HuH-7 (cell line): Measurements from ENCODE around the gene PKN1.
"Not testable (repeated sequence)": the region's sequence is repeated elsewhere in the genome, so short reads cannot be mapped to it uniquely, and the experiment has no call there.

Experiments used
- DNase-seq: peaks from one replicate; pipeline ENCODE4 v3.0.0; 2011; ENCODE audit warnings: low spot score

Gene PKN1

GRCh38 chr19:14430712-14431111 lies 2.4 kb upstream of the PKN1 start:
- DNase-seq, result no peak

DNA sequence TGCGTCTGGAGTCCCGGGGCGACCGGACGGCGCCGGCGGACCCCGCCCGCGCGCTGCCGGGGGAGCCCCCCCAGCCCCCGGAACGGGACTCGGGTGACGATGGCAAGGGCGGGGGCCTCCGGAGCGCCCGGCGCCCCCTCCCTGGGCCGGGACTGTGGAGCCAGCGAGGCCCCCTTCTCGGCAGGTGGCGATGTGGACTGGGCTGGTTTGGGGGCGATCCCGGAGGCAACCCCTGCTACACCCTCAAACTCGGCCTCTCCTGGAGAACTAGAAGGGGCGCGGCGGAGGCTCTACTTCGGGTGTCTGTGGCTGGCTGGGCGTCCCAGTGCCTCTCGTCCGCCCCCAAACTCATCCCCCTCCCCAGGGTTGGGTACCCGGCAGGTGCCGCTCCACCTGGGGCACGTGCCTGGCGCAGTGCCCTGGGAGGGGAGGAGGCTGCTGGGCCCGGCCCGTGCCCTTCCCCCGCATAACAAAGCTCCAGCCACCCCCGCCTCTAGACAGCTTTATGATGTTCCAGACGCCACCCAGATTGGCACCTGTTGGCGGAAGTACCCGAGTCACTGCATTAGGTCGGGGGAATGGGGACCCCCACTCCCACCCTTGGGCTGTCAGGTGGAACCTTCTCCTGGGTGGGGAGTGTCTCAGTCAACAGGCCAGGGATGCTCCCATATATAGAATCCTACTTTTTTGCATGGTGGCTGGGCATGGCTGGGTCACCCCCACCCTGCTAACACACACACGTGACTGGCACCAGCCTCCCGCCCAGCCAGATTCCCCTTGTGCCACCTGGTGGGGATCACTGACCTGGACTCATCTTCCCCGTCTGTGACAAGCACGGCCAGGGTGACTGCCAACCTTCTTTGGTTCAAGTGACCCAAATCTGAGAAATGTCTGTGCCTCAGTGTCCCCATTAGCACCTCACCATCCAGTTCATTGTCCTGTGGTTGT lies 722 bp downstream of the PKN1 start:
- DNase-seq, result no peak

GRCh38 chr19:14434543-14435319 lies 1.6 kb downstream of the PKN1 start:
- no peak for DNase-seq

- no peak for DNase-seq
These were observed 2.4 kb downstream of the PKN1 start for GRCh38 chr19:14435320-14436050.

- no peak for DNase-seq
These were observed 4.6 kb downstream of the PKN1 start for GRCh38 chr19:14437578-14438140.

DNA sequence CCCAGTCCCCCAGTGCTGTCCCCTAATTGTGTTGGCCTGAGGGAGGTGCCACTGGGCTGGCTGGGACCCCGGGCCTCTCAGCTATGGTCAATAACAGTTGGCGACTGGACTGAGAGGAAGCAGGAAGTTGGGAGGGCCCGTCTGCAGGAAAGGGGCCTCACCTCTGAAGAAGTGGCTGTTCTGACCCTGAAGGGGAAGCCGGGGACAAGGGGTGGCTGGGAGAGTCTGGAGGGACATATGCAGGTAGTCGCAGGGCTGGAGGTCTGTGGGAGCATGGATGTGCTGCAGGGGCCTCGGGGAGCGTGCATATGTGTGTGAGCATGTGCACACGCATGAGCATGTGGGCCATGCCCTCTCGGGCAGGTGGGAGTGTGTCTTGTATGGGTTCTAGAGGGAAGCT lies 5.9 kb downstream of the PKN1 start:
- no peak for DNase-seq

DNA sequence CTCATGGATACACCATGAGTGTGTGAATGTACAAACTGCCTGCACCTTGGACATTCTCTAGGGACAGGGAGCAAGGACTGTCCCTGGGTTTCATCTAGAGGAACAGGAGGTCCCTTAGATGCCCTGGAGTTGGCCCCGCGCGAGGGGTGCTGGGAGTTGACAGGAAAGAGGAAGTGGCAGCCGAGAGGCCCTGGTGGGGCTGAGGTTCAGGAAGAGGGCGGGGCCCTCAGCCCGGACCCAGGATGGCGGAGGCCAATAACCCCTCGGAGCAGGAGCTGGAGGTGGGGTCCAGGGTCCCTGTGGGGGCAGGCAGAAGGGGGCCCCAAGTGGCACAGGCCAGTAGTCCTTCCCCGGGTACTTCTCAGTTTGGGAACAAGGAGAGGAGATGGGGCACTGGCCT lies 6.9 kb downstream of the PKN1 start:
- no peak for DNase-seq

DNA sequence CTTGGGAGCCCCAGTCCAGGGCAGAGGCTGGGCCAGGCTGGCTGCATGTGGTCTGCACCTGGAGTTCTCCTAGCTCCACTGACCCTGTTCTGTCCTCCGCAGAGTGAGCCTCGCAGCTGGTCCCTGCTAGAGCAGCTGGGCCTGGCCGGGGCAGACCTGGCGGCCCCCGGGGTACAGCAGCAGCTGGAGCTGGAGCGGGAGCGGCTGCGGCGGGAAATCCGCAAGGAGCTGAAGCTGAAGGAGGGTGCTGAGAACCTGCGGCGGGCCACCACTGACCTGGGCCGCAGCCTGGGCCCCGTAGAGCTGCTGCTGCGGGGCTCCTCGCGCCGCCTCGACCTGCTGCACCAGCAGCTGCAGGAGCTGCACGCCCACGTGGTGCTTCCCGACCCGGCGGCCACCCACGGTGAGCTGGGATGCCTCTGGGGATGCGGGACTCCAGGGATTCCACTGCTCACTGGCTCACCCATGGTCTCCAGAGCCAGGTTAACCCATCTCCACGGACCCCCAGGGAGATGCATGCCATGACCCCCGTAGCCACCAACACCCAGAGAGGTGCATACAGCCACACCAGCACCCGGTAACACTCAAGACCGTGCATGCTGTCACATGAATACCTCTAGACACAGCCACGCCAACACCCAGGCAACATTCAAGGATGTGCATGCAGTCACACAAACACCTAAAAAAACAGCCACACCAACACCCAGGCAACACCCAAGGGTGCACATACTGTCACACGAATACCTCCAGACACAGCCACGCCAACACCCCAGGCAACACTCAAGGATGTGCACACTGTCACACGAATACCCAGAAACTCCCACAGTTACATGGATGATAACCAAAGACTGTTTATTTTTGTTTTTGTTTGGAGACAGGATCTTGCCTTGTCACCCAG lies 8.2 kb downstream of the PKN1 start:
- DNase-seq, result no peak

GRCh38 chr19:14442891-14443631 lies 10.0 kb downstream of the PKN1 start:
- DNase-seq, result no peak

DNA sequence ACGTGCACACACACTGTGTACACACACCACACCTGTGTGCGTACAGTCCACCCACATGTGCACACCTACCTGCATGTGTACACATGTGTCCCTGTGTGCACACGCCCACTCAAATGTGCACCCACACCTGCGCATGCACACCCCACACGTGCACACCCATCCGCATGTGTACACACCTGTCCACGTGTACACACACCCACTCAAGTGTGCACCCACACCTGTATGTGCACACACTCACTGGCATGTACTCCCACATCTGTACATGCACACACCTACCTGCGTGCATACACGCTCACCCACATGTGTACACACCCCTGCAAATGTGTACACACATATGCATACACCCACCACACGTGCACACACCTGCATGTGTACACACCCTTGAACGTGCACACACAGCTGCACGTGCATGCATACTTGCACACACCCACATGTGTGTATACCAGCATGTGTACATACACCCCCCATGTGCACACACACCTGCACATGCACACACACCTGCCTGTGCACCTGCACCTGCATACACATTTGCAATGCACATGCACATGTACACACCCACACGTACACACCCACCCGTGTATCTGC lies 10.6 kb downstream of the PKN1 start:
- no peak for DNase-seq

- DNase-seq, result no peak
These were observed 13.4 kb downstream of the PKN1 start for GRCh38 chr19:14446336-14447036.

DNA sequence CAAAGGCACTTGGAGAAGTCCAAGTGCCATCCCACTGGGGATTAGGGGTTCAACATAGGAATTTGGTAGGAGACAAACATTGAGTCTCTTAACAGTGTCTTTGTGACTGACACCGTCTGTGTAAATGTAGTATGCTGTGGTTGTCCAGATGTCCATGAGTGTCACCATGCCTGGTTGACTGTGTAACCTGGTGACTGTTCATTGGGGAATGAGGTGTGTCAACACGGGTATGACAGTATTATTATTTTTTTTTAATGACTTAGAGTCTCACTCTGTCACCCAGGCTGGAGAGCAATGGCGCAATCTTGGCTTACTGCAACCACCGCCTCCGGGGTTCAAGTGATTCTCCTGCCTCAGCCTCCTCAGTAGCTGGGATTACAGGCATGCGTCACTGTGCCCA lies 16.2 kb downstream of the PKN1 start:
- DNase-seq, result no peak

DNA sequence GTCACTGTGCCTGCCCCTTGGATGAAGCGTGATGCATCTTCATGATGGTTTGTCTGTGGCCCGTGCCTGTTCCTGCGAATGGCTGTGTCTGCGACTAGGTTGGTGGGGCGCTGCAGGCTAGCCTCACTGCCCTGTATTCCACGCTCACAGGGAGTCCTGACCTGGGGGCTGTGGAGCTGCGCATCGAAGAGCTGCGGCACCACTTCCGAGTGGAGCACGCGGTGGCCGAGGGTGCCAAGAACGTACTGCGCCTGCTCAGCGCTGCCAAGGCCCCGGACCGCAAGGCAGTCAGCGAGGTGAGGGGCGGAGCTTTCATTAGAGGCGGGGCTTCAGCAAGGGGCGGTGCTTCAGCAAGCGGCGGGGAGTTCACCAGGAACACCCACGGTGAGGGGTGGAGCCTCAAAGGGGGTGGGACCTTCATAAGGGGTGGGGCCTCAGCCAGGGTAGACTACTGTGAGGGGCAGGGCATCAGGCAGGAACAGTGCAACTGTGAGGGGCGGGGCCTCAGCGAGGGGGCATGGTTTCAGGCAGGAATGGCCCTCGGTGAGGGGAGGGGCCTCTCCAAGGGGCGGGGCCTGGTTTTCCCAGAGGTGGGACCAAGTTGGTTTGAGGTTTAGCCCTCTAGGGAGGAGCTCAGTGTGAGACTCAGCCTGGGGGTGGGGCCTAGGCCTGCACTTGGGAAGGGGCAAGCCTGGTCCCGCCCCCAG lies 17.2 kb downstream of the PKN1 start:
- DNase-seq, result no peak

GRCh38 chr19:14450876-14451275 lies 17.8 kb downstream of the PKN1 start:
- no peak for DNase-seq

GRCh38 chr19:14452303-14452702 lies 19.2 kb downstream of the PKN1 start:
- not testable (repeated sequence) for DNase-seq

DNA sequence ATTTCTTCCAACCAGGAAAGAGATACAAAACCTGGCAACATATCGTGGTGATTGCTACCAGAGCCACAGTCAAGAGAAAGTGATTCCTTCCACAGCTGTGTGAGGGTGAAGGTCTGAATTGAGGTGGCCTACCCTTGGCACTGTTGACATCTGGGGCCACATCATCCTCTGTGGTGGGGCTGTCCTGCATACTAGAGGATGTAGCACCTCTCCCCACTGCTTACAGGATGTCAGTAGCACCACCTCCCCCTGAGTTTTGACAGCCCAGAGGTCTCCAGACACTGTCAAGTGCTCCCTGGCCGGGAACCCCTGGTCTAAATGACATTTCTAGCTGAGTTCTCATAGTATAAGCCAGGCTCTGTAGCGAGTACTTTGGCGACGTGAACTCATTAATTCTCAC lies 26.6 kb downstream of the PKN1 start:
- no peak for DNase-seq

GRCh38 chr19:14460935-14461334 lies 27.8 kb downstream of the PKN1 start:
- no peak for DNase-seq

- DNase-seq, result not testable (repeated sequence)
These were observed 29.3 kb downstream of the PKN1 start for GRCh38 chr19:14462401-14462800.

DNA sequence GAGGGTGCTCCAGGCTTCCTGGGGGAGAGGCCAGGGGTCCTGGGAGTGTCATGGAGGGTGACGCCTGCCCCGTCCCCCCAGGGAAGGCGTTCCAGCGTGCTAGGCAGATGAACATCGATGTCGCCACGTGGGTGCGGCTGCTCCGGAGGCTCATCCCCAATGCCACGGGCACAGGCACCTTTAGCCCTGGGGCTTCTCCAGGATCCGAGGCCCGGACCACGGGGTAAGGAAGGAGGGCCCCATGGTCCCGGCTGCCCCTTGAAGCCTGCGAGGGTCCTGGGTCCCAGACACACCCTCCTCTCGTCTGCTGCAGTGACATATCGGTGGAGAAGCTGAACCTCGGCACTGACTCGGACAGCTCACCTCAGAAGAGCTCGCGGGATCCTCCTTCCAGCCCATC lies 30.6 kb downstream of the PKN1 start:
- DNase-seq, result no peak
